GM19455 (cell line): ENCODE measurements around the gene GPR161.

Experiments used
- ATAC-seq: cut with Tn5 transposase; IDR thresholded peaks from one replicate; pipeline ENCODE4 v1.9.1; 2021; ENCODE audit not compliant: unreplicated experiment

The GPR161 gene

GRCh38 chr1:168112673-168113305, 23.9 kb downstream of the GPR161 start:
- ATAC-seq = no peak

GRCh38 chr1:168110896-168111545, 25.7 kb downstream of the GPR161 start:
- ATAC-seq = no peak

- ATAC-seq = no peak
Observed at GRCh38 chr1:168106274-168106673, 30.5 kb downstream of the GPR161 start.

- ATAC-seq = no peak
Observed at GRCh38 chr1:168105846-168106245, 30.9 kb downstream of the GPR161 start.

- ATAC-seq = no peak
Observed at GRCh38 chr1:168104535-168104934, 32.2 kb downstream of the GPR161 start.

GRCh38 chr1:168102487-168102886, 34.2 kb downstream of the GPR161 start:
- no peak for ATAC-seq

- ATAC-seq = no peak
Observed at GRCh38 chr1:168101336-168101735, 35.4 kb downstream of the GPR161 start.

GRCh38 chr1:168100315-168101002, 36.3 kb downstream of the GPR161 start:
- no peak for ATAC-seq

- ATAC-seq = no peak
Observed at GRCh38 chr1:168099337-168099801, 37.4 kb downstream of the GPR161 start.

GRCh38 chr1:168098534-168099320, 38.0 kb downstream of the GPR161 start:
- ATAC-seq = no peak

GRCh38 chr1:168097921-168098528, 38.7 kb downstream of the GPR161 start:
- ATAC-seq = no peak

GRCh38 chr1:168096296-168097165, 40.2 kb downstream of the GPR161 start:
- no peak for ATAC-seq

GRCh38 chr1:168095476-168095875, 41.3 kb downstream of the GPR161 start:
- no peak for ATAC-seq

- ATAC-seq = no peak
Observed at GRCh38 chr1:168093616-168094015, 43.1 kb downstream of the GPR161 start.

GRCh38 chr1:168092566-168093355, 44.0 kb downstream of the GPR161 start:
- no peak for ATAC-seq

- no peak for ATAC-seq
Observed at GRCh38 chr1:168091720-168092550, 44.8 kb downstream of the GPR161 start.

GRCh38 chr1:168091063-168091462, 45.7 kb downstream of the GPR161 start:
- ATAC-seq = no peak

- no peak for ATAC-seq
Observed at GRCh38 chr1:168090395-168090794, 46.3 kb downstream of the GPR161 start.
